GM19452 (cell line): ENCODE results near the gene SBK3.
"Not testable (repeated sequence)": the region's sequence is repeated elsewhere in the genome, so short reads cannot be mapped to it uniquely, and the experiment has no call there.

Experiments
- ATAC-seq: cut with Tn5 transposase; IDR thresholded peaks from one replicate; pipeline ENCODE4 v1.9.1; 2021; ENCODE audit not compliant: unreplicated experiment

Gene SBK3

DNA sequence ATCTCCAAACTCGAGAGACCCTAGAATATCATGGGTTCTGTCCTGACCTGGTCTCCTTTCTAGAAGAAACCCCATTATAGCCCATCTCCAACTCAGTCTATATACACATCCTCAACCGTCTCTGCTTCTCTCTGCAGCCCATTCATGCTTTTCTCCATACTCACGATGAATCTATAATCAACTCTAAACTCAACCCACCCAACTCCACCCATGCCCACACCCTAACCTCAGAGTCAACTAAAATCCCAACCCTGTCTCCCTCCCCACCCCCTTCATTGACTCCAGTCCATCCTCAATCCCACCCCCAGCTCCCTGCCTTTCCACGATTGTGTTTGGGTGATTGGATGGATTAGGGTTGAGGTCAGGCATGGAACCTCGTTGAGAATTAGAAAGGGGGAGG, 1.8 kb downstream of the SBK3 start:
- no peak for ATAC-seq

DNA sequence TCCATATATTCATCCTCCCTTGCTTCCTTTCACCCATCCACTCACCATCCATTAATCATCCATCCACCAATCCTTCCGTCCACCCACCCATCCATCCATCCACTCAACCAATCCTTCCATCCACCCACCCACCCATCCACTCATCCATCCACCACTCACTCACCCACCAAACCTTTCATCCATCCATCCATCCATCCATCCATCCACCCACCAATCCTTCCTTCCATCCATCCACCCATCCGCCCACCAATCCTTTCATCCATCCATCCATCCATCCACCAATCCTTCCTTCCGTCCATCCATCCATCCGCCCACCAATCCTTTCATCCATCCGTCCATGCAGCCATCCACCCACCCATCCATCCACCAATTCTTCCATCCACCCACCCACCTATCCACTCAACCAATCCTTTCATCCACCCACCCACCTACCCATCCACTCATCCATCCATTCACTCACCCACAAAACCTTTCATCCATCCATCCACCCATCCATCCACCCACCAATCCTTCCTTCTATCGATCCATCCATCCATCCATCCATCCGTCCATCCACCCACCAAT, 3.0 kb downstream of the SBK3 start:
- ATAC-seq: no peak

DNA sequence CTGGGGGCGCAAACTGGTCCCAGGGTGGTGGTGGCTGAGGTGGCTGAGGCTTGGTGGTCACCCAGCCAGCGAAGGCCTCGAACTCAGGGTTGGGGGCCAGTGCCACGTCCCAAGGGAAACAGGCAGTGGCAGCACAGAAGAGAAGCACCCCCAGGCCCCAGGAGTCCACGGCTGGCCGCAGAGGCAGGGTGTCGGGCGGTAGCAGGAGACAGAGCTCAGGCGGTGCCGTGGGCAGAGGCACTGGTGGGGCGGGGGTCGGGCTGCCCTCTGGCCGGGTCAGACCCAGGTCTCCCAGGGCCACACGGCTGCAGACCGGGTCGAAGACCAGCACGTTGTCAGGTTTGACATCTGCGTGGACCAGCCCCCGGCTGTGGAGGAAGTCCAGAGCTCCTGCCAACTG, 4.3 kb downstream of the SBK3 start:
- ATAC-seq: no peak

DNA sequence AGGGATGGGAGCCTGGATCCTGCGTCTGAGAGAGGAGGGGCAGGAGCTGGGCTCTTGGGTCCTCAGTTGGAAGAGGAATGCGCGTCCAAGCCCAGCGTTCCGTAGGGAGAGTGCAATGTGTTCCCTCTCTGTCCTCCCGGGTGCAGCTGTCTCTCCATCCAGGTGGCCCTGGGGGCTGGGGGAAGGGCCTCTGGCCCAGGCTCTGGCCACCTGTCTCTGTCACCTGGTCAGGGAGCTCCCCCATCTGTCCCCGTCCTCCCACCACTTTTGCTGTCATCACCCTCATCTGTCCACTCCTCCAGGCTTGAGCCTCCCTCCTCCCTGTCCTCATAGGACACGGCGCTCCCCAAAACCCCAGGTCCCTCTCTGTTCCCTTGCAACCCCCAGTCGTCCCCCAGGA, 4.7 kb downstream of the SBK3 start:
- no peak for ATAC-seq

DNA sequence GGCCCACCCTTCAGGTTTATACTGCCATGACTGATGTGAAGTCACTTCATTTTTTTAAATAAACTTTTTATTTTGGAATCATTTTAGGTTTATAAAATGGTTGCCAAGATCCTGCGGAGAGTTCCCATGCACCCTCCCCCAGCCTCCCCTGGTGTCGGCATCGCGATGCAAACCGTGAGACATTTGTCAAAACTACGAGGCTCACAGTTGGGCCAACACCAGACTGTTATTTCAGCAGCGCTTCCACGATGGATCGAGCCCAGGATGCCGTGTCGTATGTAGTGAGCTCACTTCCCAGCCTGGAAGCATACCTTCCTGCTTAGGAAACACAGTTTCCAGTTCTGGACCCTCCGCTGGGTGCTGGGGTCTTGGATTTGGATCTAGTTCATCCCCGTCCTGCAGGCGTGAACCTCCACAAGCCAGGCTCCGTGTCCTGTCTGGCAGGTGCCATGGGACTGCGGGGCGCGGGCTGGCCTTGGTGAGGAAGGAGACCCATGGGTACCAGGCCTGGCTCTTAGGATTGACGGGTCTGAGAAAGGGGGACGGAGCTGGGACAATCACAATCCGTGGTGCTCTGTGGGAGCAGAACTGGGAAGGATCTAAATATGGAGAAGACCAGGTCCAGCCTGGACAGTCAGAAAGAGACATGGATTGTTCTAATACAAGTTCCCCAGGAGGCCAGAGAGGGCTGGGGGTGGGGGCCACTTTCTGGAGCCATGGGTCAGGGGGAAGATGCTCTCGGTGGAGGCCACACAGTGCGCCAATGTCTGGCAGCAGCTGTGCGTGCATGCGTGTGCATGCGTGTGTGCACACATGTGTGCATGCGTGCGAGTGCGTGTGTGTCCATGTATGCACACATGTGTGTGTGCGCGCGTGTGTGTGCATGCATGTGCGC, 6.0 kb downstream of the SBK3 start:
- no peak for ATAC-seq

DNA sequence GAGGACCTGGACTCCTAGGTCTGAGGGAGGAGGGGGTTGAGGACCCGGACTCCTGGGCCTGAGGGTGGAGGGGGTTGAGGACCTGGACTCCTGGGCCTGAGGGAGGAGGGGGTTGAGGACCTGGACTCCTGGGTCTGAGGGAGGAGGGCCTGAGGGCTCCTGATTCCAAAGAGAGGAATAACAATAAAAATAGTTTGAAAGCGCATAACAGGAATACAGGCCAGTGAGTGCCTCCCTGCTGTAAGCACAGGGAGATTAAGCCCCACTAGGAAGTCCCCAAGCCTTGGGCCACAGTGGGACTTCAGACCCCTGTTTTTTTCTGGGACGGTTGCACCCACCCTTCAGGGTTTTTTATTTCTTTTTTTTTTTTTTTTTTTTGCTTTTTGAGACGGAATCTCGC, 7.2 kb downstream of the SBK3 start:
- ATAC-seq: no peak

DNA sequence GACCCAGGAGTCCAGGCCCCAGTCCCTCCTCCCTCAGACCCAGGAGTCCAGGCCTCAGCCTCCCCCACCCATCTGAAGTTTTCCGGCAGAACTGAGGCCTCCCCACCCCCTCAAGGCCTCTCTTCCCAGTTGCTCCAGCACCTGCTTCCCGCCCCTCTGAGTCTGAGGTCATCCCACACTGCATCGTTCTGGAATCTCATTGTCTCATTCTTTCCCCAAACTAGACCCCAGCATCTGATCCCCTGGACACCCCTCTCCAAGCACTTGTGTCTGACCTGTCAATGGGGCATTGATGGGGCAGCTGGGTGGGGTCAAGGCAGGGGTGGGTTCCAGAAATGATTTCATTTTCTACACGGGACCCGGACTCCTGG, 7.6 kb downstream of the SBK3 start:
- ATAC-seq: no peak

DNA sequence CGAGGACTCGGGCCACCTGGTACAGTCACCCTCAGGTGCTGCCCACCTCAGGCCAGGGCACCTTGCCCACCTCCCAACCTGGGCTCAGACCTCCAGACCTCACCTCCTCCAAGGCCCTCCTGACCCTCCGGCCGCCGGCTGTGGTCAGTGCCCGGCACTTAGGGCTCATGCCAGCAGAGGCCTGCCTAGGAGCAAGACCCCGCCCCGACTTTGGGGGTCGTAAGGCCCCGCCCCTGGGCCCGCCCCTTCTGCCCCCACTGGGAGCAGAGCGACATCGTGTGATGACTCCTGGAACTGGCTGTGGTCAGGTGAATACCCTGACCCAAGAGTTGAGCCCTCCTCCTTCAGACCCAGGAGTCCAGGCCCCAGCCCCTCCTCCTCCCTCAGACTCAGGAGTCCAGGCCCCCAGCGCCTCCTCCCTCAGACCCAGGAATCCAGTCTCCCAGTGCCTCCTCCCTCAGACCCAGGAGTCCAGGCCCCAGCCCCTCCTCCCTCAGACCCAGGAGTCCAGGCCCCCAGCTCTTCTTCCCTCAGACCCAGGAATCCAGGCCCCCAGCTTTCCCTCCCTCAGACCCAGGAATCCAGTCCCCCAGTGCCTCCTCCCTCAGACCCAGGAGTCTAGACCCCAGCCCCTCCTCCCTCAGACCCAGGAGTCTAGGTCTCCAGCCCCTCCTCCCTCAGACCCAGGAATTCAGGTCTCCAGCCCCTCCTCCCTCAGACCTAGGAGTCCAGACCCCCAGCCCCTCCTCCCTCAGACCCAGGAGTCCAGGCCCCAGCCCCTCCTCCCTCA, 8.2 kb downstream of the SBK3 start, which contains the start of gene SBK2:
SBK2 (minus strand) TSS at position 183 of the 790 bp plus-strand sequence. CDS start 839 bp downstream, outside the sequence.
- no peak for ATAC-seq

DNA sequence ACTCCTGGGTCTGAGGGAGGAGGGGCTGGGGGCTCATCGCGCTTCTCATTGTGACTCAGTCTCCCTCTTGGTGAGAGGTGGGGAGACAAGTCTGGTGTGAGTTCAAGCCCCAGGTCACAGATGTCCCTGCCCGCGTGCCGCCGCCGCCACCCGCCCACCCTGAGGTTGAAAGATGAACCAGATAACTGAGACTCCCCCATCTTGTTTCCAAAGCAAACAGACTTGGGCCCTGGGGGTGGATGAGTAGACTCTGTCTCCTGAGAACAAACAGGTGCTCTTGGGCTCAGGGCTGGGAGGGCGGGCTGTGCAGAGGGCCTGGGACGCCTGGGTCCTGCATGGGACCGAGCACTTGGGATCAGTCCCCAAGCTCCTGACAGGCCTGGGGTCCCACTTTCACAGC, 9.0 kb downstream of the SBK3 start:
- no peak for ATAC-seq

DNA sequence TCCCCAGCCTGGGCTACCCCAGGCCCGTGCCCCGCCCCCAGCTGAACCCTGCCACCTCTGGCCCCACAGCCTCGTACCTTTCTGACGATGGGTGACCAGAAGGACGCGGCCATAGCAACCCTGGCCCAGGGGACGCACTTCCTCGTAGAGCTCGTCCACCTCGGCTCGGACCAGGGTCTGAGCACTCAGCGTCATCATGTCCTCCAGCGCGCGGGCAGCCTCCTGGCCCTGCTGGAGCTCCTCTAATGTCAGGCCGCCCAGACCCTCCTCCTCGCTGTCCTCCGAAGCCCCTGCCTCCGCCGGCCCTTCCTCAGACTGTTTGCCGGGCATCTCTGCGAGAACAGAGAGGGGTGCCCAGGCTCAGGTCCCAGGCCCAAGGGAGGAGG, 9.4 kb downstream of the SBK3 start:
- no peak for ATAC-seq

DNA sequence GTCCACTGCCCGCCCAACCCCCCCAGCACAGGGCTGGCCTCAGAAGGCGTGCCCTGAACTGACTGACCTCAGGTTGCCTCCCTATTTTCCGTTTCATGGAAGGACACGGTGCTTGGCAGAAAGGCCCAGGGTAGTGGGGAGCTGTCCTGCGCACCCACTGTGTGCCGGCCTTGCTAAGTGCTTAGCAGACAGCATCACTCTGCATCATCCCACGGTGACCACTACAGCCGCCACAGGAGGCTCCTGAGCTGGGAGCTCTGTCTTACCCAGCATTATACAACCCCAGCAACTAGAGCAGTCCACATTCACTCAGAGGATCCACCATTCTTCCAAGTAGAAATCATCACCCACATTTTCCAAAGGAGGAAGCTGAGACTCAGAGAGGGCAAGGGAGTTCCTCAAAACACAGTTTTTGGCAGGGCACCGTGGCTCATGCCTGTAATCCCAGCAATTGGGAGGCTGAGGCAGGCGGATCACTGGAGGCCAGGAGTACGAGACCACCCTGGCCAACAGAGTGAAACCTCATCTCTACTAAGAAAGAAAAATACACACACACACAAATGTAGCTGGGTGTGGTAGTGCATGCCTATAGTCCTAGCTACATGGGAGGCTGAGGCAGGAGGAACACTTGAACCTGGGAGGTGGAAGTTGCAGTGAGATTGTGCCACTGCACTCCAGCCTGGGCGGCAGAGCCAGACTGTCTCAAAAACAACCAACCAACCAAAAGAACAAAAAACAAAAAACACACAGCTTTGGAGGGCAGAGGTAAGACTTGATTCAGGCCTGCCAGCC, 10.0 kb downstream of the SBK3 start:
- ATAC-seq: no peak

DNA sequence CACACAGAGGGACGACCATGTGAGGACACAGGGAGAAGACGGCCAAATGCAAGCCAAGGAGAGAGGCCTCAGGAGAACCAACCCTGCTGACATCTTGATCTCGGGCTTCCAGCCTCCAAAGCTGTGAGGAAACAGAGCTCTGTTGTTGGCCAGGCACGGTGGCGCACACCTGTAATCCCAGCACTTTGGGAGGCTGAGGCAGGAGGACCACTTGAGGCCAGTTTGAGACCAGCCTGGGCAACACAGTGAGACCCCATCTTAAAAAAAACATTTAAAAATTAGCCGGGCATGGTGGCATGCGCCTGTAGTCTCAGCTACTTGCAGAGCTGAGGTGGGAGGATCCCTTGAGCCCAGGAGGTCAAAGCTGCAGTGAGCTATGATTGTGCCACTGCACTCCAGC, 11.1 kb downstream of the SBK3 start:
- not testable (repeated sequence) for ATAC-seq

DNA sequence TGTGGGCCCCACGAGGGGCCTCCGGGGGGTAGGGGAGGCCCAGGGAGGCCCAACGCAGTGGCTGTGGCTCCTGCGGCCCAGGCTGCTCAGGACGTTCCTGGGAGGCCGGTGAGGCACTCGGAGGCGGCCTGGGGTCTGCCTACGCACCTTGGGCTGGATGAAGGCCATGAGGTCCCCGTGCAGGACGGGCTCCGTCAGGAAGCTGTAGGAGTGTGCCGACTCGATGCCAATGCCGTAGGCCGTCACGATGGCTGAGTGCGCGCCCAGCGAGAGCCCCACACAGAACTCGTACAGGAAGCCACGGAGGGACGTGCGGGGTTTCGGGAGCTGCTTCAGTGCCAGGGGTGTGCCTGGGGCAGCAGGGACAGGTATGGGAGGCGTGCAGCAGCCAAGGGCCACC, 14.3 kb downstream of the SBK3 start:
- no peak for ATAC-seq

DNA sequence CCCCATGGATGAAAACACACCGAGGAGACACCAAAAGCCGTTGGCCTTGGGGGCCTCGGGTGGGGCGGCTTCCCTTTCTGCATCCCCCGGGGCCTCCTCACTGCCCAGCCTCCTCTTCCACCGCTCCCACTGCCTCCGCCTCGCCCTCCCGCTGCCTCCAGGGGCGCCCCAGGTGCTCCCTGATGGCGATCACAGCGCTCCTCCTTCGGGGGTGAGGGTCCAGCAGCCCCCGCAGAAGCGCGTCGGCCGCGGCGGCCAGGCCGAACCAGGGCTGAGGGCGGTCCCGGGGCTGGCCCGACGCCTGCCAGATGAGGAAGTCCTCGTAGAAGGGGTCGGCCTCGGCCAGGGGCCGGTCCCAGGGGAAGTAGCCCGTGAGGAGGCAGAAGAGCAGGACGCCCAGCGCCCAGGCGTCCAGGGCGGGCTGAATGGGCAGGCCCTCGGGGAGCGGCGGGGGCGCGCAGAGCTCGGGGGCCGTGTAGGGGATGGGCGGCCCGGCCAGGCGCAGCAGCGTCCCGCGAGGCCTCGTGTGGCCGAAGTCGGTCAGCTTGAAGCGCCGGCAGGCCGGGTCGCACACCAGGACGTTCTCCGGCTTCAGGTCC, 15.6 kb downstream of the SBK3 start:
- ATAC-seq: no peak

DNA sequence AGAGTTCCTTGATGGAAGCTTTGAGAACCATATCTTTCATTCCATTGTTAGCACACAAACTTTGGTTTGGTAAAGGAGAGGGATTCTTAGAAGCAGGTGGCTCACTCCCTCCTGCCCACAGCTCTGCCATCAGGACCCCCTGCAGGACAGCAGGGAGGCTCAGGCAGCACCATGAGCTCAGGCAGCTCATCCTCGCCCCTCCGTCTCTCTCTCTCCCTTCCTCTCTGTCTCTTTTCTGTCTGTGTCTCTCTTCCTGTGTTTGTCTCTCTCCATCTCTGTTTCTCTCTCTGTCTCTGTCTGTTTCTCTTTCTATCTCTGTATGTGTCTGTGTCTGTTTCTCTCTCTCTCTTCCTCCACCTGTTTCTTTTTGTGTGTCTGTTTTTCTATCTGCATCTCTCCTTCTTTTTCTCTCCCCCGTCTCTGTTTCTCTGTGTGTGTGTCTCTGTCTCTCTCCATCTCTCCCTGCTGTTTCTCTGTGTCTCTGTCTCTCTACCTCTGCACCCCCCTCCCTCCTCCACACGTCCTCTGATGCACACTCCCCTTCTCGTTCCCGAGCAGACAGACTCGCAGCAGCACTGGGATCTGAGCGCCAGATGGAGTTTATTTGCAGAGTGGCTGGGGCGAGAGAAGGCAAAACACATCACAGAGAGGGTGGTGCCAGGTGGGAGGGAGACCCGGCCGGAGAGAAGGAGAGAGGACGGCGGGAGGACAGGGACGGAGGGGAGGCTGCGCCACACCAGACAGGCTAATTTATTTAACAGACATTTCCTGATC, 17.1 kb downstream of the SBK3 start:
- no peak for ATAC-seq

DNA sequence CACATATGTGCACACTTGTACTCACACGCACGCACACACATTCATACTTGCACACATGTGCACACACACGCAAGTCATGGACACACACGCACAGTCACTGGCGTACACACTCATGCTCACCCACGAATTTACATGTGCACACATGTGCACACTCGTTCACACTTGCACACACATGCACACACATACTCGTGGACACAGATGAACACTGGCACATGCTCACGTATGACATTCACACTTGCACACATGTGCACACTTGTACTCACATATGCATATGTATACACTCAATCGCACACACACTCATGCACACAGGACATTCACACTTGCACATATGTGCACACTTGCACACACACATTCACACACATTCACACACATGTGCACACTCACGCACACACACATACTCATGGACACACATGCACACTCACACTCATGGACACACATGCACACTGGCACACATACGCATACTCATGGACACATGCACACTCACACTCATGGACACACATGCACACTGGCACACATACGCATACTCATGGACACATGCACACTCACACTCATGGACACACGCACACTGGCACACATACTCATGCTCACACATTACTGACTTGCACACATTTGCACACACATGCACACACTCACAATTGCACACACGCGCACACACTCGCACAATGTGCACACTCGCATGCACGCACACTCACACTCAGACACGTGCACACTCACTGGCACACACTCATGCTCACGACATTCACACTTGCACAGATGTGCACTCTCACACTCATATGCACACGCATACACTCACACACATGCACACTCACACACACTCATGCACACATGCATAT, 17.9 kb downstream of the SBK3 start:
- ATAC-seq: no peak

DNA sequence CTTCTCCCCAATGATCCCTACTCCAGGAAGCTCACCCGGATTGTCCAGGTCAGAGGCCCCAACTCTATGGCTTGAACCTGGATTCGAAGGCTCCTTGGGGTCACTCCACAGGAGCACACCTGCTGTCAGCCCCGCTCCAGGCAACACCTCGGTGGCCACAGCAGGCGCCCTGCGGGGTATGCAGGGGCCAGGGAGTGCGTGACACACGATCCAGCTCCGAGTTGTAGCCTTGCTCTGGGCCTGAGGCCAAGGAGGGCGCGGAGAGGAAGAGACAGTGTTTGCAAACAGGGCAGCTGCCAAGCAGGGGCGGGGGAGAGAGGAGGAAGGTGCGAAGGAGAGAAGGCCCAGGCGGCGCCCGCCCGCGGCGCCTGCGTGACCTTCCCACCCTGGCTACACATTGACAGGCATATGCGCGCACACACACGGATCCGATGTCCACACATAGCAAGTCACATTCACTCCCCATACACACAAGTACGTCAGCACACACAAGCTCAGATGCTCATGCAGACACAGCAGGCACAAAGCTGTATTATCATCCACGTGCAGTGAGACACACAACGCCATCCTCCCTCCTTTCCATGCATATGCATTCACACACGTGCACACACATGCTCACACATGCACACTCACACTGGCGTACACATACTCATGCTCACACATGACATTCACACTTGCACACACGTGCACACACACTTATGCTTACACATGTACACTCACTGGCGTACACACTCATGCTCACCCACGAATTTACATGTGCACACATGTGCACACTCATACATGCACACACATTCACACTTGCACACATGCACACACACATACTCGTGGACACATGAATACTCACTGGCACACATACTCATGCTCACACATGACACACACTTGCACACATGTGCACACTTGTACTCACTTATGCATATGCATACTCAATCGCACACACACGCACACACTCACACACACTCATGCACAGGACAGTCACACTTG, 18.8 kb downstream of the SBK3 start:
- ATAC-seq: no peak
